AG04449 (cell line): Measurements from ENCODE around the gene METTL5.

Source experiments
- CTCF ChIA-PET: fragments of 350-600 bp; formaldehyde crosslinking; extraction: SDS; loops from one replicate; lab custom pipeline; 2021; ENCODE audit warnings: antibody characterized with exemption; lab: Yijun Ruan, JAX
- POLR2A ChIA-PET: fragments of 400-600, 350-600 bp; formaldehyde crosslinking; extraction: SDS; loops from one replicate; lab custom pipeline; 2020; ENCODE audit warnings: antibody characterized with exemption, inconsistent platforms; lab: Yijun Ruan, JAX
- DNase-seq: peaks from one replicate; pipeline ENCODE4 v3.0.0-alpha.2; 2010; ENCODE audit warnings: low read depth, low spot score
- H3K4me3 ChIP-seq: 2 replicates; pipeline ENCODE4 v1.5.1; 2011; ENCODE audit warnings: low read depth, mild to moderate bottlenecking, control low read depth, low read length
- CTCF ChIP-seq: IDR thresholded peaks from one replicate; pipeline ENCODE4 v1.5.1; 2011; ENCODE audit warnings: mild to moderate bottlenecking, moderate library complexity, low read length, control low read depth, inconsistent platforms; ENCODE audit not compliant: insufficient read depth; ENCODE audit errors: missing control alignments

METTL5 gene

DNA sequence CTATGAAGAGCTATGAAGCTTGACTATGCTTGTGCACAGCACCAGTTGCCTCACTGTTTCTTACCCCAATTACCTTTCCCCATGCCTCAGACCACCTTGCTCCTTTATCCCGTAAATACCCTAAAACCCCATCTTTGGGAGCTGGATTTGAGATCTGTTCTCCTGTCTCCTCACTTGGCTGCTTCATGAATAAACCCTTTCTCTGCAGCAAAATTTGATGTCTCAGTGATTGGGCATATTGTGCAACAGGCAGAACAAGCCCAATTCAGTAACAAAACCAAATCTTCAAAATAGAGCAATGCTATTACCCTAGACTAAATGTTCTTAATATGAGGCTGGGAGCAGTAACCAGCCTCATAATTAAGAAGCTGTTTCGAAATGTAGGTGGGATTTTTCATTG, 29.5 kb downstream of the METTL5 start:
- H3K4me3 ChIP-seq = no peak overlapping the region
- DNase-seq = no peak
- TF ChIP-seq CTCF = no peak
- ChIA-PET POLR2A (no interaction called here), CTCF (interaction anchor here (1.5 kb wide), 1 partner anchor 29 kb away, joined by 5 read pairs; the partner anchor contains the start of gene METTL5)

- no peak for TF ChIP-seq CTCF
- no peak overlapping the region for H3K4me3 ChIP-seq
- CTCF ChIA-PET = interaction anchor here (1.2 to 1.6 kb wide), 4 partner anchors 15 to 339 kb away, joined by 3 to 7 read pairs (median 4); no protein-coding TSS in a partner anchor
- POLR2A ChIA-PET = no interaction called here
- DNase-seq = no peak
Measured at GRCh38 chr2:169790581-169790980, 34.1 kb downstream of the METTL5 start.

DNA sequence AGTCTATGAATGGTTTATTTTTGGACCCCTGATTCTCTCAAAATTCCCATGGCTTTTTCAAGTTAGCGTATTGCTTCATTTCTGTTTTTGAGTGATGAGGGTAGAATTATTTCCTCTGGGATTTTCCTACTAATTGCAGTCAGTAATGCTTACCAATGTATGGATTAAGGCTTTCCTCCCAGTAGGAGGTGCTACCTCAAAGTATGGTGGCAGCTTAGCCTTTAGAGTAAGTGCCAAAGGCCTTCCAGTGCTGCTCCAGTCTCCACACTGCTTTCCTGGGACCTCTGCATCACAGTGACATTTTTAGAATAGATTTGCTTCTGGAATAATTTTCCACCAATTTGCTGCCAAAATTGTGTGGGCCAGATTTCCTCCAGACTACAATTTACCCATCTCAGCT, 42.2 kb downstream of the METTL5 start:
- no peak for DNase-seq
- TF ChIP-seq CTCF = no peak
- CTCF ChIA-PET = no interaction called here
- POLR2A ChIA-PET = no interaction called here
- no peak overlapping the region for H3K4me3 ChIP-seq

DNA sequence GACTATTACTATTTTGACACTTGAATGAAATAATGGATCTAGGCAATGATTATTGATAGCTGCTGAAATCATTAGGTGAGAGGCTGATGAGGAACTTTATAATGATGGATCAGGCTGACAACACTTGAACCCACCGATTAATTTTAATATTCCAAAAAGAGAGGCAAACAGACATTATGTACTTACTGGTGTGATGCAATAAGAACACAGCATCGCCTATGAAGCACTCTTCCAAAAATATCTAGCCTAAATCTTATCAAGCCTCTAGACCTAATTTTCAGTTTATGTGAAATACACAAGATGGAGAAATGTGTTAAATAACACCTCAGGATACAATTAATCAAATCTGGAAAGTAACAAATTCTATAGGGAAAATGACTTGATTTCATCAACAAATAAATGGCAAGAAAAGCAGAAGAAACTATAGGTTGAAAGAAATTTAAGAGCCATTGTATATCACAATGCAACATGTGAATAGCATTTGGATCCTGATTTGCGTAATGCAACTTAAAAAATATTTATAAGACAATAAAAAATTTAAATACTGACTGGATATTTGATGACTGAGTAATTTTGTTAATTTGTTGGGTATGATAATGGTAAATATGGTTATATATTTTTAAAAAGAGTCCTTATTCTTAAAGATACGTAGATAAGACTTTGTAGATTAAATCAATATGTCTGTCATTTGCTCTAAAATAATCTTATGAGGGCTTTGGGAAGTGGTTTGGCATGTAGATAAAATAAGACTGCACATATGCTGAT, 43.3 kb downstream of the METTL5 start:
- no peak overlapping the region for H3K4me3 ChIP-seq
- POLR2A ChIA-PET = no interaction called here
- DNase-seq = no peak
- CTCF ChIA-PET = no interaction called here
- no peak for TF ChIP-seq CTCF

DNA sequence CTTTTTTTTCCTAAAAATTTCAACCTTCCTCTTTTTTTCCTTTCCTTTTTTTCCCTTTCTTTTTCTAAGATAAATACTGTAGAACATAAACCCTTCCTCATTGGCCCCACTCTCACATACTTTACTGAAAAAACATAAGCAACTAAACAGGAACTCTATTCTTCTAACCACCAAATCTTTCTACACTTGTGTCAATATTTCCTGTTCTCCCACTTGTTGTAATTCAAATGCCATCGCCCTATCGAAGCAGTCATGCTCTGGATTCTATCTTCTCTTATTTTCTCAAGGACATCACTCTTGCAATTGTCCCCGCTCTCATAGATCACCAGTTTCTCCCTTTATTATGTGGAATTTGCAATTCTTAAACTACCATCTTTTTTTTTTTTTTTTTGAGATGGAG, 46.3 kb downstream of the METTL5 start:
- no peak for TF ChIP-seq CTCF
- H3K4me3 ChIP-seq = no peak overlapping the region
- POLR2A ChIA-PET = no interaction called here
- CTCF ChIA-PET = no interaction called here
- DNase-seq = no peak

DNA sequence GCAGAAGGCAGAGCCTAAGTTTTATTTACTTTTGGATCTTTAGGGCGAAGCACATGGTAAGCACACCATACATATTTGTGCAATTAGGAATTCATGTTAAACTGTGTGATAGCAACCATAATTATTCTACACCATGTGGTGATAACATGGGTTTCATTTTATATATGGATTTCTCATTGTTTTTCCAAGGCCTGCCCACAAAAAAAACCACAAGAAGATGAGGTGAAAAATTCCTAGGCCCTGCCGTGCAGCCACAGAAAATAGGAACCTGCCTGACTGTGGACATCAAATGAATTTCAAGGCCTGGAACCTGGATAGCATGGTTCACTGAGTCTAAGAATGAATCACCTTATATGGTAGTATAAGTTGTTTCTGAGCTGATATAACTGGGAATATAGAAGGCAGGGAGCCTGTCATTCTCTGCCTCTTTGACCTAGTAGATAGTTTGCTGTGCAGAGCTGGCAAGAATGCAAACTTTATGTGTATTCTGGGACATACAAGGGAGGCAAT, 48.4 kb downstream of the METTL5 start:
- no peak overlapping the region for H3K4me3 ChIP-seq
- DNase-seq = no peak
- CTCF ChIA-PET = interaction anchor here (1.0 to 1.9 kb wide), 6 partner anchors 15 to 325 kb away, joined by 3 to 7 read pairs (median 3); no protein-coding TSS in a partner anchor
- no peak for TF ChIP-seq CTCF
- POLR2A ChIA-PET = no interaction called here
